Measurements from ENCODE around the gene UCHL5. TPM values are rescaled to one million over a fixed set of nuclear protein-coding genes. Genes with fewer than 3 reads are reported as not detected.

Gene UCHL5
- 37.2 to 44.2 TPM (median 40.6 TPM) in 5 replicates for total RNA-seq (2022; extraction: Qiagen RNA extraction)

GRCh38 chr1:193059282-193060114, at the start of gene UCHL5, which contains the start of gene RO60:
Gene UCHL5 (minus strand): TSS chr1:193059360. CDS start chr1:193059260, 100 bp downstream.
Gene RO60 (plus strand): TSS chr1:193059612. CDS start chr1:193069055, 9,443 bp downstream.

GRCh38 chr1:193104907-193105820, 46.0 kb upstream of the UCHL5 start, which contains the start of gene GLRX2:
Gene GLRX2 (minus strand): TSS chr1:193105414. CDS start chr1:193105382, 32 bp downstream.

Other genes starting within 250 kb of the UCHL5 start
- gene RO60, start 252 bp upstream of the UCHL5 start, total RNA-seq (2022; extraction: Qiagen RNA extraction): 23.9 to 34.0 TPM (median 24.4 TPM) in 5 replicates
- gene GLRX2, start 46.1 kb upstream of the UCHL5 start, total RNA-seq (2022; extraction: Qiagen RNA extraction): 37.1 to 48.0 TPM (median 44.4 TPM) in 5 replicates
- 29.4 to 34.6 TPM (median 30.7 TPM) in 5 replicates for gene CDC73, start 62.7 kb upstream of the UCHL5 start, total RNA-seq (2022; extraction: Qiagen RNA extraction)
- gene B3GALT2, start 127.3 kb upstream of the UCHL5 start, total RNA-seq (2022; extraction: Qiagen RNA extraction): not detected in 5 replicates